GM10248 (cell line): ENCODE results near the gene CLEC3A.
A peak's percentile ranks its signal among the peaks of the same experiment; 100 is the strongest.

Source experiments
- CTCF ChIA-PET: fragments of 300-600 bp; sonication (Branson Sonifier 250); formaldehyde crosslinking; extraction: SDS; loops from one replicate; lab custom pipeline; 2021; ENCODE audit warnings: antibody characterized with exemption; lab: Yijun Ruan, JAX
- POLR2A ChIA-PET: fragments of 350-650 bp; sonication (Branson Sonifier 250); formaldehyde crosslinking; extraction: SDS; loops from one replicate; lab custom pipeline; 2020; ENCODE audit warnings: antibody characterized with exemption; lab: Yijun Ruan, JAX
- DNase-seq: peaks from one replicate; pipeline ENCODE4 v3.0.0; 2012; ENCODE audit errors: extremely low spot score
- TF ChIP-seq, protein P1 (sequence below): IDR thresholded peaks from 2 replicates; pipeline ENCODE4 v1.5.1; 2012; ENCODE audit warnings: mild to moderate bottlenecking, low read depth; ENCODE audit errors: extremely low read depth, missing control alignments, control extremely low read depth

Gene CLEC3A

DNA sequence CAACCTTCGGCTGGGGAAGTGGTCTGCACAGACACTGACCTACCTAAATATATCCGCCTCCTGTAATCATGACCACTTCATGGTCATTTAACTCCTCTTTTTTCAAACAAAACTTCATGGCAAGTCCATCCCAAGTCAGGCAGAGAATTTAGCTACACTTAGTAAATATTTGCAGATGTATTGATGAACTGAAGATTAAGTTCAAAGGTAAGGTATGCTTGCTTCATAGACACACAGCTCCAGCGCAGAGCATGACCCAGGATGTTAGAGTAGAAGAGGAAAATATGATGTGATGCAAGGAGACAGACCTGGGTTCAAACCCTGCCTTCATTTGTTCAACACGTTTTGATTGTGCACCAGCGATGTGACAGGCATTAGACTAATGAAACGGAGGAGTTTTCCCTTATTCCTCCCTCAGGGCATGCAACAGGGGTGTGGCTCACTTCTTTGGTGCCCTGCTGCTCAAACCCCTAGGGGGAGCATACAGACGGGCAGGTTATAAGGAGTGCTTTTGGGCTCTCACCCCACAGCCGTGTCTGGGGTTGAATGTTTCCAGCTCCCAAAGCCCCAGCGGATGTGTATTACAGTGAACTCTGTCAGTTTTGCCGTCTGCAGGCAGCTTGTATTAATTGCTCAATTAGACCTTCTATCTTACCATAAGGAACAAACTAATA is 23.9 kb upstream of the CLEC3A start:
- ChIA-PET CTCF (interaction anchor here (1.1 to 1.7 kb wide), 3 partner anchors 20 to 324 kb away, joined by 3 read pairs; no protein-coding TSS in a partner anchor), POLR2A (no interaction called here)
- no peak for DNase-seq
- TF ChIP-seq, protein P1, sequence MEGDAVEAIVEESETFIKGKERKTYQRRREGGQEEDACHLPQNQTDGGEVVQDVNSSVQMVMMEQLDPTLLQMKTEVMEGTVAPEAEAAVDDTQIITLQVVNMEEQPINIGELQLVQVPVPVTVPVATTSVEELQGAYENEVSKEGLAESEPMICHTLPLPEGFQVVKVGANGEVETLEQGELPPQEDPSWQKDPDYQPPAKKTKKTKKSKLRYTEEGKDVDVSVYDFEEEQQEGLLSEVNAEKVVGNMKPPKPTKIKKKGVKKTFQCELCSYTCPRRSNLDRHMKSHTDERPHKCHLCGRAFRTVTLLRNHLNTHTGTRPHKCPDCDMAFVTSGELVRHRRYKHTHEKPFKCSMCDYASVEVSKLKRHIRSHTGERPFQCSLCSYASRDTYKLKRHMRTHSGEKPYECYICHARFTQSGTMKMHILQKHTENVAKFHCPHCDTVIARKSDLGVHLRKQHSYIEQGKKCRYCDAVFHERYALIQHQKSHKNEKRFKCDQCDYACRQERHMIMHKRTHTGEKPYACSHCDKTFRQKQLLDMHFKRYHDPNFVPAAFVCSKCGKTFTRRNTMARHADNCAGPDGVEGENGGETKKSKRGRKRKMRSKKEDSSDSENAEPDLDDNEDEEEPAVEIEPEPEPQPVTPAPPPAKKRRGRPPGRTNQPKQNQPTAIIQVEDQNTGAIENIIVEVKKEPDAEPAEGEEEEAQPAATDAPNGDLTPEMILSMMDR, result no peak

DNA sequence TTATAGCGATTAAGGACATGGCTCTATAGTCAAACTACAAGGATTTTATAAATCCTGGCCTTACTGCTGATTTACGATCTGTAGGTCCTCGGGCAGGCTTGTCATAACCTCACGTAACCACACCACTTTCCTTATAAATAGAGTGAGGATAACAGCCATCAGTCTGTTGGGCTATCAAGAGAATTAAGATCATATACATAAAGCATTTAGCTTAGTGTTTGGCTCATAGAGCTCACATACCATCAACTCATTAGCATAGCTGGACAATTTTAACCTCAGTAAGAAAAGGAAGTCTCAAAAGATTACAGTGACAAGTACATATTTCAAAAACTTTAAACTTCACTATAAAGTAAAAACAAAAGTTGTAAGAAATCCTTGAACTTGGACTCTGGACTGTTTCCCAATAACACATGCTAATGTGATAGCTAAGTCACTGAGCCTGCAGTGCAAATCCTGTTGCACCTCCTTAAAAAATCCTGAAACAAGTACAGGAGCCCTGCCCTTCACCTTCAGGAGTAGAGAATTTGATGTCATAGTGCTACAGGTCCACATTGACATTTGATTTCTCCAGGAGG is 20.8 kb upstream of the CLEC3A start:
- ChIA-PET CTCF (interaction anchor here (0.6 to 4.3 kb wide), 16 partner anchors 9 to 417 kb away, joined by 3 to 30 read pairs (median 7); partner anchors contain the start of gene WWOX), POLR2A (no interaction called here)
- TF ChIP-seq, protein P1, result no peak
- no peak for DNase-seq

DNA sequence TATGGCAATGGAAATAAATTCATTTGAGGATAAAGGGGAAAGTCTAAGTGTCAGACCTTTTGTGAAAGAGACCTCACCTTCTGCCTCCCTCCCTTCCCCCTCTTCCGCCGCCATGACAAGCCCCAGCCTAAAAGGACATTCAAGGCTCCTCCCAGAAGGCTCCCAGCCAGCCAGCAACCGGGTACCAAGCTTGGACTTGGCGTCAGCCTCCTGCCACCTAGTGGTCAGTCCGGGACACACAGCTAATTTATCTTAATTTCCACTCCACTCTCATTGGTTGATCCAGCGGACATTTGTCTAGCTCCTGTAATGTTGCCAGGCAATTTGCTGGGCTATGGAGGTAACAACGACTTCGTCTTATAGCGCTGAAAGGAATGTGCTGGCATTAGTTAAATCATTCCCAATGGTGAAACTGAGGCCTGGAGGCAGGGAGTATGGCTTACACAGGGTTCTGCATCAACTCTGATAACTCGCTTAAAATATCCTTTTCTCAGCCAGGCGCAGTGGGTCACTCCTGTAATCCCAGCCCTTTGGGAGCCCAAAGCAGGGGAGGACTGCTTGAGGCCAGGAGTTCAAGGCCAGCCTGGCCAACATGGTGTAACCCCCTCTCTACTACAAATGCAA is 19.3 kb upstream of the CLEC3A start:
- TF ChIP-seq, protein P1, result peak; percentile 83
- ChIA-PET POLR2A (no interaction called here), CTCF (interaction anchor here (0.7 to 4.3 kb wide), 36 partner anchors 8 to 768 kb away, joined by 3 to 32 read pairs (median 5); partner anchors contain the start of gene WWOX)
- DNase-seq, result peak; percentile 80

DNA sequence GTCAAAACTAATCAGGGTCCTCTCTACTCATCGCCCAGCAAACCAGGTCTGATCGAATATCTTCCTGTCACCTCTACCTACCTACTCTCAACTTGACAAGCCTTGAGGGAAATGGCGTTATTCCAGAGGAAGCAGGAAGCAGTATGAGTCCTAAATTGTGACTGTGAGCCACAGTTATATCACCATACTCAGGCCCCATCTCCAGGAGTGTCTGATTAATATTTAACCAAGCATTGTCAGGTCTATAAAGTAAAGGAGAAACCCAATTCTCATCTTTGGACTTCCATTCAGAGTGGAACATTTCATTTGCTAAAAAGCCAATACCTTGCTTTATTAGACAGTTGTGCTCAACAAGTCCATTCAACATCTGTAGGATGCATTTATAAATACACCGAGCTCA is 17.8 kb upstream of the CLEC3A start:
- CTCF ChIA-PET, result interaction anchor here (0.7 to 4.3 kb wide), 14 partner anchors 9 to 768 kb away, joined by 3 to 32 read pairs (median 6); no protein-coding TSS in a partner anchor
- TF ChIP-seq, protein P1, result no peak

DNA sequence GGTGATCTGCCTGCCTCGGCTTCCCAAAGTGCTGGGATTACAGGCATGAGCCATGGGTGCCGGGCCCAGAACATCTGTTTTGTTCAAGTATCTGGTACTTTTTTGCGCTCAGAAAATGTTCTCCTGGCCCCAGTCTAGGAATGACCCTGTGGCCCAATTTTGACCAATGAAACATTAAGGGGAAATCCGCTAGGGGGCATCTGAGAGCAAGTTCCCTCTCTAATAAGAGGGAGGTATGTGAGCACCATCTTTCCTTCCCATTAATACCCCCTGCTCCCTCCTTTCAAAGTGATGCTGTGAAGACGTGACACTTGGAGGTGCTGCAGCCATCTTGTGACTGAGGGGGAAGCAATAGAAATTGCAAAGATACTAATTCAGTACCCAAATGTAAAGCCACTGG is 16.5 kb upstream of the CLEC3A start:
- TF ChIP-seq, protein P1, result peak; percentile 15
- peak; percentile 30 for DNase-seq
- POLR2A ChIA-PET, result no interaction called here
- CTCF ChIA-PET, result no interaction called here

More for the DNA sequence above, 17.8 kb upstream of the CLEC3A start:
- POLR2A ChIA-PET, result no interaction called here
- no peak for DNase-seq

DNA sequence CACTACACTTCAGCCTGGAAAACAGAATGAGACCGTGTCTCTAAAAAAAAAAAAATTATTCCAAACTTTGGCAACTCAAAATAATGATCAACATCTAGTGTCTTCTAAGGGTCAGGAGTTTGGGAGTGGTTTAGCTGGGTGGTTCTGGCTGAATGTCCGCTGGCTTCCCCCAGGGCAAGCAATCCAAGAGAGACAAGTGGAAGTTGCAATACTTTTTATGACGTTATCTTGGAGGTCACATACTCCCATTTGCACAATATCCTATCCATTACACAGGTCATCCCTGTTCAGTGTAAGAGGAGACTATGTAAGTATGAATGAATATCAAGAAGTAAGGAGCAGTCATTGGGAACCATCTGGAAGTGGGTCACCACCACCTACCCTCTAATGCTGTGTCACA is 15.2 kb upstream of the CLEC3A start:
- no peak for DNase-seq
- TF ChIP-seq, protein P1, result no peak
- ChIA-PET POLR2A (no interaction called here), CTCF (no interaction called here)
